Thymus (tissue), 11 donors: Measurements from ENCODE around the gene HES5. TPM values are rescaled to one million over a fixed set of nuclear protein-coding genes. Genes with fewer than 3 reads are reported as not detected.

Experiments
- DNase-seq, 9 donors: peaks; one replicate each; pipeline ENCODE4 v3.0.0-alpha.2; 2013; ENCODE audit warnings: low spot score in 9 of 9, low read depth in 6 of 9, missing footprints in 1 of 9
- H3K27ac ChIP-seq, 2 donors: one replicate each; pipeline ENCODE4 v1.5.1; 2013; ENCODE audit warnings: control low read depth in 1 of 2, low read depth in 1 of 2, low read length in 1 of 2, mild to moderate bottlenecking in 1 of 2, moderate library complexity in 1 of 2
- H3K27me3 ChIP-seq, 2 donors: one replicate each; pipeline ENCODE4 v1.5.1; 2013; ENCODE audit warnings: low read length in 1 of 2; ENCODE audit not compliant: control insufficient read depth in 2 of 2, insufficient read depth in 1 of 2
- H3K36me3 ChIP-seq, 2 donors: one replicate each; pipeline ENCODE4 v1.5.1; 2013; ENCODE audit warnings: low read length in 1 of 2, mild to moderate bottlenecking in 1 of 2, moderate library complexity in 1 of 2; ENCODE audit not compliant: control insufficient read depth in 2 of 2, insufficient read depth in 2 of 2
- H3K4me1 ChIP-seq, 2 donors: one replicate each; pipeline ENCODE4 v1.5.1; 2013; ENCODE audit warnings: low read length in 2 of 2; ENCODE audit not compliant: control insufficient read depth in 2 of 2, insufficient read depth in 2 of 2
- H3K4me3 ChIP-seq, 2 donors: one replicate each; pipeline ENCODE4 v1.5.1; 2013; ENCODE audit warnings: low read length in 2 of 2, control low read depth in 1 of 2, mild to moderate bottlenecking in 1 of 2
- H3K9me3 ChIP-seq, 2 donors: one replicate each; pipeline ENCODE4 v1.5.1; 2013; ENCODE audit warnings: low read length in 1 of 2, mild to moderate bottlenecking in 1 of 2; ENCODE audit not compliant: control insufficient read depth in 2 of 2, insufficient read depth in 1 of 2
- WGBS: extraction: QIAGEN DNeasy Blood & Tissue Kit; methylation state at CpG from one replicate; pipeline ENCODE4 v1.1.7; 2013; 5-methylcytosine and 5-hydroxymethylcytosine counted together
- polyA plus RNA-seq: library from polyadenylated mRNA; stranded (reverse); fragments of 200-250 nt; gene quantifications from one replicate; pipeline ENCODE4 v1.2.3, GENCODE V29; 2013
- total RNA-seq: library from RNA; stranded (reverse); fragments of 120-200 nt; gene quantifications from one replicate; pipeline ENCODE4 v1.2.4, GENCODE V29; 2013
- donor health status: healthy.

Gene HES5
- total and polyA plus RNA-seq, 2 donors = 0.38 to 0.55 TPM

- H3K4me3 ChIP-seq = no peak overlapping the region
- H3K27me3 ChIP-seq = peaks cover 0 to 16% of the 10 kb centered on the region in 2 donors
- H3K4me1 ChIP-seq = peaks cover 12 to 14% of the 10 kb centered on the region in 2 donors
- H3K27ac ChIP-seq = no peak overlapping the region
- 93% methylated on average over 36 of the region's 36 CpGs for WGBS
- DNase-seq = no peak
- peaks cover 2 to 11% of the 10 kb centered on the region in 2 donors for H3K36me3 ChIP-seq
- H3K9me3 ChIP-seq = no peaks in the 10 kb centered on the region
Measured at GRCh38 chr1:2502661-2503553, 27.2 kb downstream of the HES5 start.

GRCh38 chr1:2502210-2502609 is 27.9 kb downstream of the HES5 start:
- no peak overlapping the region for H3K4me3 ChIP-seq
- peaks cover 0 to 16% of the 10 kb centered on the region in 2 donors for H3K27me3 ChIP-seq
- no peak for DNase-seq
- no peaks in the 10 kb centered on the region for H3K9me3 ChIP-seq
- no peak overlapping the region for H3K27ac ChIP-seq
- peaks cover 13 to 14% of the 10 kb centered on the region in 2 donors for H3K4me1 ChIP-seq
- peaks cover 0 to 4% of the 10 kb centered on the region in 2 donors for H3K36me3 ChIP-seq
- 94% methylated on average over 34 of the region's 34 CpGs for WGBS

DNA sequence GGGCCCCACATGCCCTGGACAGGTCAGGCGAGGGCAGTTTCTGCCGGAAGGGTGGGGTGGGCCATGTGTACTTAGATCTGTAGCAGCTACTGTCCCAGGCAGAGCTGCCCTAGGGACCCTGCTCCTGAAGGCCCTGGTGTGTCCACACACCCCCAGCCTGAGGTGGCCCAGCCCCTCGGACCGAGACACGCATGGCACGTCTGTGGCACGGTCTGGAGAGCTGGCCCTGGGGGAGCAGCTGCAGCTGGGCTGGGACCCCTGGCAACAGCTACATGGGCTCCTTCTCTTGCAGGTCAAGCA is 28.3 kb downstream of the HES5 start:
- DNase-seq = no peak
- Histone ChIP-seq H3K4me3 (no peak overlapping the region), H3K9me3 (no peaks in the 10 kb centered on the region), H3K4me1 (peaks cover 14 to 18% of the 10 kb centered on the region in 2 donors), H3K36me3 (no peaks in the 10 kb centered on the region), H3K27me3 (peaks cover 0 to 16% of the 10 kb centered on the region in 2 donors), H3K27ac (no peak overlapping the region)
- WGBS = 96% methylated on average over 7 of the region's 7 CpGs

- Histone ChIP-seq H3K27ac (no peak overlapping the region), H3K4me3 (no peak overlapping the region), H3K4me1 (peaks cover 18 to 23% of the 10 kb centered on the region in 2 donors), H3K27me3 (peaks cover 0 to 16% of the 10 kb centered on the region in 2 donors), H3K9me3 (no peaks in the 10 kb centered on the region), H3K36me3 (no peaks in the 10 kb centered on the region)
- 91% methylated on average over 28 of the region's 28 CpGs for WGBS
- DNase-seq = no peak
Measured at GRCh38 chr1:2501041-2501819, 28.8 kb downstream of the HES5 start.

DNA sequence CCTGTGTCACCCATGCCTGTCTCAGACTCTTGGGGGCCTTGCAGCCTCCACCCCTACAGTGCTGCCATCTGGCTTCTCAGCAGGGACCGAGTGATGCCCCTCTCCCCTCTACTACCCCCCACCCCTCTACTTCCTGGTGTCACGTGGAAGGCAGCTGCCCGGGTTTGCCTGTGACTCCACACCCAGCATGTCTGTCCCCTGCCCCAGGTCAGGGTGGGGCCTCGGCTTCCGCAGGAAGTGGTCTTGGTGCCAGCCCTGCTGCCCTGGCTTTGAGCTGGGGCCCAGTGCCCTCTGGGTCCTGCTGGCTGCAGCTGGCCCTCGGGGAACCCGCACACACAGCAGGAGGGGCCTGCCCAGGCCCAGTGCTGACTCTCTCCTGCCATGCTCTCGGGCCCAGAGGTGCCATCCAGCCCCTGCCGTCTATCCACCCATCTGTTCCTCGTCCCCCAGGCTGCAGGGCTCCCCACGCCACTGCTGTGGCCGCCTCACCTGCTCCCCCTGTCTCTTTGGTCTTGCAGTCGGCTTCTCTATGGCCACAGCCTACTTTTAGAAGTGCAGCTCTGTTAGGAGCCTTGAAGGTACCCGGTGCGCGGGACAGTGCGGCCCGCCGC is 30.0 kb downstream of the HES5 start:
- 49% methylated on average over 19 of the region's 19 CpGs for WGBS
- Histone ChIP-seq H3K9me3 (no peaks in the 10 kb centered on the region), H3K27me3 (peaks cover 0 to 16% of the 10 kb centered on the region in 2 donors), H3K27ac (peak overlapping the region; percentile 60 to 68), H3K4me1 (peaks cover 27 to 30% of the 10 kb centered on the region in 2 donors), H3K4me3 (no peak overlapping the region), H3K36me3 (no peaks in the 10 kb centered on the region)
- DNase-seq = peak in 4 of 9 donors; percentile 45 to 78 (median 63)

DNA sequence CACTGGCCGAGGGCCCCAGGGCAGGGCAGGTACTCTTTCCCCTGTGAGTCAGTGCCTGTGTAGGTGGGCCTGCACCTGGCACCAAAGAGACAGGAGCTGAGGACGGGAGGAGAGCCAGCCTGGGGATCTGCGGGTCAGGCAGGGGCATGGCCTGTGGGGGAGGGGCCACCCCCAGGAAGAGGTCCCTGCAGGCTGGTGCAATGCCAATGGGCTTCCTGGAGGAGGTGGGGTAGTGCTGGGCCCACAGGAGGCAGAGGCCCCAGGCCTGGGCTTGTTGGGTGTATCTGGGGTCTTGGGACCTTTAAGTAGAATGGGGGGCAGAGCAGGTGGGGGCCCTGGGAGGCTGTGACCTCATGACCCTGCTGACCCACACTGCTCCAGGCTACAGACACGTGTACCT is 30.8 kb downstream of the HES5 start:
- Histone ChIP-seq H3K4me1 (peaks cover 32 to 37% of the 10 kb centered on the region in 2 donors), H3K4me3 (no peak overlapping the region), H3K27me3 (peaks cover 0 to 12% of the 10 kb centered on the region in 2 donors), H3K27ac (no peak overlapping the region), H3K36me3 (no peaks in the 10 kb centered on the region), H3K9me3 (no peaks in the 10 kb centered on the region)
- 78% methylated on average over 4 of the region's 4 CpGs for WGBS
- DNase-seq = no peak

- Histone ChIP-seq H3K4me3 (no peak overlapping the region), H3K9me3 (no peaks in the 10 kb centered on the region), H3K27ac (no peak overlapping the region), H3K36me3 (no peaks in the 10 kb centered on the region), H3K4me1 (peaks cover 38 to 44% of the 10 kb centered on the region in 2 donors), H3K27me3 (peaks cover 0 to 7% of the 10 kb centered on the region in 2 donors)
- DNase-seq = no peak
- WGBS = 93% methylated on average over 19 of the region's 19 CpGs
Measured at GRCh38 chr1:2498648-2499047, 31.4 kb downstream of the HES5 start.

DNA sequence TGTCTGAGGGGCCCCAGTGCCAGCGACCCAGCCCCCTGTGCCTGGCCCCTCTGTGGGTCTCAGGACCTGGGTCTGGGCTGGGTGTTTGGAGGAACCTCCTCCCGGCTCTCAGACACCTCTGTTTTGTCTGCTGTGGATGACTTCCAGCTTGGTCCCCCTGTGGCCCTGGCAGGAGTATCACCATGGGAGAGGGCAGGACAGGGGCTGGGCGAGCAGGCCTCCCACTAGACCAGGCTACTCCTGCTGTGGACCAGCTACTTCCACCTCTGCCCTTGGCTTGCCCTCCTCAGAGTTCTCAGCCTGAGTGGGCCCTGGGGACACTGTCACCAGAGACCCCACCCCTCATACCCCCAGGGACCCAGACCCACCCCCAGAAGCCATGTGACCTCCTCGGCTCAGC is 32.2 kb downstream of the HES5 start:
- no peaks in the 10 kb centered on the region for H3K9me3 ChIP-seq
- H3K4me3 ChIP-seq = no peak overlapping the region
- peaks cover 44 to 51% of the 10 kb centered on the region in 2 donors for H3K4me1 ChIP-seq
- no peak for DNase-seq
- H3K36me3 ChIP-seq = no peaks in the 10 kb centered on the region
- peaks cover 0 to under 1% of the 10 kb centered on the region in 2 donors for H3K27me3 ChIP-seq
- WGBS = 72% methylated on average over 4 of the region's 4 CpGs
- no peak overlapping the region for H3K27ac ChIP-seq

DNA sequence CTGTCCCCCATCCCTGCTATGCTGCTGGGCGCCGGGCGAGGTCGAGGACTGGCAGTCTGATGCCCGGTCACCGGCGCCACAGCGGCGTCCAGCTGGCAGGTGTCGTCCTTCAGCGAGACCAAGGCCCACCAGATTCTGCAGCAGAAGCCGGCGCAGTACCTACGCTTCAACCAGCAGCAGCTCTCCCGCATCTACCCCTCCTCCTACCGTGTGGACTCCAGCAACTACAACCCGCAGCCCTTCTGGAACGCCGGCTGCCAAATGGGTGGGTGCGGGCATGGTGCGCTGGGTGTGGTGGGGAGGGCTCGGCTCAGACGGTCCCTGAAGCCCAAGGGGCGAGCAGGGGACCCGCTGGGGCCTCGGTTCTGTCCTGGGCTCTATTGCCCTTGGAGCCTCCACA is 33.3 kb downstream of the HES5 start:
- peaks cover 44 to 51% of the 10 kb centered on the region in 2 donors for H3K4me1 ChIP-seq
- DNase-seq = no peak
- H3K36me3 ChIP-seq = no peaks in the 10 kb centered on the region
- H3K4me3 ChIP-seq = no peak overlapping the region
- 96% methylated on average over 26 of the region's 26 CpGs for WGBS
- no peaks in the 10 kb centered on the region for H3K9me3 ChIP-seq
- H3K27me3 ChIP-seq = peaks cover 0 to 3% of the 10 kb centered on the region in 2 donors
- H3K27ac ChIP-seq = no peak overlapping the region
